Stimulated activated CD4-positive, alpha-beta T cell treated with anti-CD3 and anti-CD28 coated beads, Interleukin-4, amount 100 ng/mL, for 48 hours (primary cell): ENCODE data around the gene NPC1.
"Not testable (repeated sequence)": the region's sequence is repeated elsewhere in the genome, so short reads cannot be mapped to it uniquely, and the experiment has no call there.

Experiments
- DNase-seq, 2 donors: peaks; one replicate each; pipeline ENCODE4 v3.0.0-alpha.2; 2020; ENCODE audit warnings: low read depth in 2 of 2

Gene NPC1

DNA sequence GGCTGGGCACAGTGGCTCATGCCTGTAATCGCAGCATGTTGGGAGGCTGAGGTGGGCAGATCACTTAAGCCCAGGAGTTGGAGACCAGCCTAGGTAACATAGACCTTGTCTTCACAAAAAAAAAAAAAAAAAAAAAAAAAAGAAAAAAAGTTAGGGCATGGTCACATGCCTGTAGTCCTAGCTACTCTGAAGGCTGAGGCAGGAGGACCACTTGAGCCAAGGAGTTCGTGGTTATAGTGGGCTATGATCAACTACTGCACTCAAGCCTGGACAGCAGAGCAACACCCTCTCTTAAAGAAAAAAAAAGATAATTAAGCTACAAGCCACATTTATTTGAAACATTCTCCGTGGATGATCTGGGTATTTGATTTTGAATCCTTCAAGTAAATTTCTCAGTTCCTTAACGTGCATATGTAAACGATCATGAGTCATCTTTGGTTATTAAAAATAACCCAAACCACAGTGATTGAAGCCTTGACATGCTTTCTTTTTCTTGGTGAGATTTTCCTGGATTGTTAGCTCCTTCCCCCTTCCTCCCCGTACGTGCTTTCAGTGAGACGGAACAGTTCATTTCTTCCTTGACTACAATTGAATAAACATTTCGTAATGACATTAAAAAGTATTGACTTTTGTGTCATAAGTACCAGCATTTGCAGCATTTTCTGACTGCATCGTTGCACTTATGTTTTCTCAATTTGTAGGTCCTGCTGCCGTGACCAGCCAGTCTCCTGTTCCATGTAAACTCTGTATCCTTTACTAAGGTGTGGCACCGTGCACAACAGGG, 62.7 kb downstream of the NPC1 start:
- DNase-seq = no peak

DNA sequence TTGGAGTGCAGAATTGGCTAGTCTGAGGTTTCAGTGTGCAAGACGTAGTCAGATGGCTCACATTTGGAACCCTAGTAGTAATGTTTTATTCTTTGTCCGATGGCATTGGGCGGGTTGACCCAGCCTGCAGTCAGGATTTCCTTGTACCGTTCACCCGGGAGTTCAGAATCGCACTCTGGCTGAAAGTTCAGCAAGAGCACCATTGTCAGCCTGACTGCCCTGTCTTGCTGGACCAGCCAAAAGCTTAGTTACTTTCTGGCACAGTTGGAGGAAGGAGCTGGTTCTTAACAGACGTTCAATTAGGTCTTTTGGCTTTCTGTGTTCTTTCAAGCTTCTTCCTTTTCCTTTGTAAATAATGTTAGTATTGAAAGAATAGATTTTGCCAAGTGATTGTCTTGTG, 64.4 kb downstream of the NPC1 start:
- no peak for DNase-seq

DNA sequence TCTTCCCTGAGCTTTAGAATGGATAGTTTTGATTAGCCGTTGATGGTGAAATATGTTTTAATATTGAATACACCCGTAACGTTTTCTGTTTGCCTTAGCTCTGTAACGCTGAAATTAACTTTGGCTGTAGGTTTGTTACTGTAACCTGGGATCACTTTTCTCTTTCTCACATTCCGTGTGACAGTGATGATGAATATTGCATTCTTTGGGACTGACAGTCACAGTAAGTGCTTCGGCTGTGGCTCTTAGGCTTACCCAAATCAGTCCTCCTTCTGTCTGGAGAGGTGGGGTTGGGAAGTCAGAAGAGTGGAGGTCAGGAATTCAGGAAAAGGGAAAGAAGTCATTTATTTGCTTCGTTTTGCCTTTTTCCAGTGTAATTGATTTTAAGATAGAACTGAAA, 65.0 kb downstream of the NPC1 start:
- no peak for DNase-seq

DNA sequence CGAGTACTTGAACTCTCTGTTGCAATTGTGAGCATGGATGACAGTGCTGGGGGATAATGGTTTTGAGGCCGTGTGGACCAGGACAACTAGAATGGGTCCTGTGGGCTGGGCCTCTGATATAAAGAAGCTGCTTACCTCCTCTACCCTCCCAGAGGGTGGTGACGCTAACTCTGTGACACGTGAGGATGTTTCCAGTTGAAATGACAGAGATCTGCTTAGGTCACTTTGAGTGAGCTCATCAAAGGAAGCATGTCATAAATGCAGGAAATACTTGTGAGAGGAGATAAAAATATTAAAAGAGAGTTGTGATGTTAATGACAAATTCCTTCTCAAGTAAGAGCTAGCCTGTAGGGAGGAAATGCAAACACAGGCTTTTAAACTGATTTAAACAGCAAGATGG, 66.6 kb downstream of the NPC1 start:
- DNase-seq = no peak

DNA sequence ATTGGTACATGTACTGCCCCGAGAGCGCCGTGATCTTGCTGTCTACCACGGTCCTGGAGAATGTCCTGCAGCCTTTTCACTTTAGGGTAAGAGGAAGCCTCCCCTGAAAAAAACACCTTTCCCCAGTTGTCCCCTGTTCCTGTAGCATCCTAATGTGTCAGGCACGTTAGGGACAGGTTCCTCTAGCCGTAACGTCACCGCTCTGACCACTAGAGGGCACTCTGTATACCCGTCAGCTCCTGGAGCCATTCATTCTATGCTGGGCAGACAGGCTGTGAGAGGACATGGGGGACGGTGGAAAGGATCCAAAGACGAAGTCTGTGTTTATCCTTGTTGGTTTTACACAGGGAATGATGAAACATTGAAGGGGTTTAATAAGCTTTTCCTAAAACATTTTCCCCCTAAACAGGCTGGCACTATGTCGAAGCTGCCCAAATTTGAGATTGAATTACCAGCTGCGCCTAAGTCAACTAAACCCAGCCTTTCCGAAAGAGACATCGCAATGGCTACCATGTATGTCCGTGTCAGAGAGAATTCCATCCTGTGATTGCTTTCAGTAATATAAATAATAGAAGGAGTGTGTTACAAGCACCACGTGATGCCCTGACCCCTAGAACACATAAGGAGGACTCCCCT, 70.3 kb downstream of the NPC1 start:
- DNase-seq = peak; percentile 63 to 67

DNA sequence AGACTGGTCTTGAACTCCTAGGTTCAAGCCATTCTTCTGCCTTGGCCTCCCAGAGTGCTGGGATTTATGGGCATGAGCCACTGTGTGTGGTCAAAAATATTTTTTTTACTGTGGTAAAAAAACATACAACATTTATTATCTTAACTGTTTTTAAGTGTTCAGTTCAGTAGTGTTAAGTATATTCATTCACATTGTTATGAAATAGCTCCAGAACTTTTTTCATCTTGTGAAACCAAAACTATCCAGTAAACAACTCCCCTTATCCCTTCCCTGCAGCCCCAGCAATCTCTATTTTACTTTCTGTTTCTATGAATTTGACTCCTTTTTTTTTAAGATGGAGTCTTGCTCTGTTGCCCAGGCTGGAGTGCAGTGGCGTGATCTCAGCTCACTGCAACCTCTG, 73.7 kb downstream of the NPC1 start:
- DNase-seq = no peak

DNA sequence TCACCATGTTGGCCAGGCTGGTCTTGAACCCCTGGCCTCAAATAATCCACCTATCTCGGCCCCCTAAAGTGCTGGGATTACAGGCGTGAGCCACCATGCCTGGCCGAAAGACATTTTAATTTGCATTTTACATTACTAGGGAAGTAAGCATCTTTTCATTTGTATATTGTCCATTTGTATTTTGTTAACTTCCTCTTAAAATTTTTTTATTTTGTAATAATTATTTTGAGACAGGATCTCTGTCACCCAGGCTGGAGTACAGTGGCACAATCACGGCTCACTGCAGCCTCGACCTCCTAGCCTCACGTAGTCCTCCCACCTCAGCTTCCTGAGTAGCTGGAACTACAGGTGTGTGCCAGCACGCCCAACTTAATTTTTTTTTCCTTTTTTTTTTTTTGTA, 74.1 kb downstream of the NPC1 start:
- not testable (repeated sequence) for DNase-seq

DNA sequence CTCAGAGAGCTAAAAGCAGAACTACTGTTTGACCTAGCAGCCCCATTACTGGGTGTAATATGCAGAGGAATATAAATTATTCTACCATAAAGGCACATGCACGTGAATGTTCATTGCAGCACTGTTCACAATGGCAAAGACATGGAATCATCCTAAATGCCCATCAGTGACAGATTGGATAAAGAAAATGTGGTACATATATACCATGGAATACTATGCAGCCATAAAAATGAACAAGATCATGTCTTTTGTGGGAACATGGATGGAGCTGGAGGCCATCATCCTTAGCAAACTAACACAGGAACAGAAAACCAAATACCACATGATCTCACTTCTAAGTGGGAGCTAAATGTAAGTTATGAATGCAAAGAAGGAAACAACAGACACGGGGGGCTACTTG, 75.4 kb downstream of the NPC1 start:
- DNase-seq = not testable (repeated sequence)

DNA sequence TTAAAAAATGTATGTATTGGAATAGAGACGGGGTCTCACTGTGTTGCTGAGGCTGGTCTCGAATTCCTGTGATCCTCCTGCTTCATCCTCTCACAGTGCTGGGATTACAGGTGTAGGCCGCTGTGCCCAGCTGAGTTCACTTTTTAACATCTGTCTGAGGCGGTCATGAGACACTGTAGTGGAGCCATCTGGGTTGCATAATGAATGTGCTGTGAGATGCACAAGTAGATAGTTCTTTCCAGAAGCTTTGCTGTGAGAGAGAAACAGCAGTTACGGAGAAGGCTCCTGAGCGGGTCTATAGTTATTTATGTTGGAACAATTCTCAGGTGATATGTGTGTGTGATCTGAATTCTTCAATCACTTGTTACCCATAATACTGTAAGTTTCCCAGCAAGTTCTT, 79.9 kb downstream of the NPC1 start:
- no peak for DNase-seq

DNA sequence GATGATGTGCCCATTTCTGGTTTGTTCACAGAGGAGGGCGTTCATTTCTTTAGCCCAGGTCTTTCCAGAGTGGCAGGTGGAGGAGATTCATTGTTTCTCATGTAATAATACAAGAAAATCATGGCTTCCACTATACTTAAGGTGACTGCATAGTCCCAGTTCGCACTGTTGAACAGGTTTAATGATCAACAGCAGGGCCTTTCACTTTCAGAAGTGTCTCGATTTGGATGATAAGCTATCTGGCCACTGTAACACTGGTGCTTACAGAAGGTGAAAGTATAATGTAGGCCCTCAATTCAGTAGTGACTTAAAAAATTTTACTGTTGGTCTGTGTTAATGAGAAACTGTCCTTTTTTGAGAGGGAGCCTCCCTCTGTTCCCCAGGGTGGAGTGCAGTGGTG, 81.6 kb downstream of the NPC1 start:
- no peak for DNase-seq

DNA sequence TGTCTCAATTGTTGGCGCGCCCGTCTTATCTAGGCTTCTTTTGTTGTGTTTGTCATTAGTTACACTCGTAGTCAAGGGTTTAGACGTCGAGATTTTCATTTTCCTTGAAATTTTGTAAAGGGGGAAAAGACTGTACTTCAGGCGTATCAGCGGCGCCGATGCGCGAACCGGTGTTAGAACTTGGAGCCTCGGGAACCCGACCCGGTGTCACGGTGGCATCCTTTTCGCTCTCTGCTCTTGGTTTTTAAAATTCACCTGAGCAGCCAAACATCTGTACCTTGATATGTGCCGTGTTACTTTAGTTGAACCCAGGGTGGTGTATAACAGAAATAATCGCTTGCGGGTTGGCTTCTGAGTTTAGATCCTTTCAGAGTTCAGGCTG, 82.4 kb downstream of the NPC1 start:
- DNase-seq = no peak

DNA sequence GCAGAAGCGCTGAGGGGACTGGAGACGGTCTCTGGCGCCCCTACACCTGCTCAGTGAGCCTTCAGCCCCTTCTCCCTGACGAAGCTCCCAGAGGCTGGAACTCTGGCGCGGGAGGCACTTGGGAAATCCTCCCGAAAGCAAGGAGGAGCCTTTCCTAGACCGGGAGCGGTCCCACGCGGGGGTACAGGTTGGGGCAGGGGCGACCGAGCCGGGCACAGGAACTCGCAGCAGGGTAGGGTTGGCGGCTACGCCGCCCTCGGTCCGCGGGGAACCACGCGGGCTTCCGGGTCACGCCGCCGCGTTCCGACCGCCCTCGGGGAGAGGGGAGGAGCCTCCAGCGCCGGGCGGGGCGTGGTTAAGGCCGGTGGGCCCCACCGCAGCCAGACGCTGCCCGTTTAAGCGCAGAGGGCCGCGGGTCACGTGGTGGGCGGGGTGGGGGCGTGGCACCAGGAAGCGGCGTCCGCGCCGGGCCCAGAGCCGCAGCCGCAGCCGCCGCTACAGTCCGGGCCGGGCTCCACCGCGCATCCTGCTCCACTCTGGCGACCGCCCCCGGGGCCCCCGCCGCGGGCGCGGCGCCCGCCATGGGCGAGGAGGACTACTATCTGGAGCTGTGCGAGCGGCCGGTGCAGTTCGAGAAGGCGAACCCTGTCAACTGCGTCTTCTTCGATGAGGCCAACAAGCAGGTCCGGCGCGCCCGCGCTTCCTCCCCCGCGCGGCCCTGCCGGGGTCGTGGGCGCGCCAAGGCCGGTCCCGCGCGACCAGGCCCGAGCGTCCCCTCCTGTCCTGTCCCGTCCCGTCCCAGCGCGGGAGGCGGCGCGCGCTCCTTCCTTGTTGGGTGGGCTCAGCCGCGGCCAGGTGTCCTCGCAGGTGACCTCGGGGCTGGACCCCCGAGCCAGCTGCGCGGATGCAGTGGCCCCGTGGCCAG, 83.0 kb downstream of the NPC1 start, which contains the start of gene RMC1:
Gene RMC1 (plus strand): TSS at position 474 of the 925 bp plus-strand sequence. CDS start 108 bp downstream, at position 582.
- peak; percentile 98 to 99 for DNase-seq

DNA sequence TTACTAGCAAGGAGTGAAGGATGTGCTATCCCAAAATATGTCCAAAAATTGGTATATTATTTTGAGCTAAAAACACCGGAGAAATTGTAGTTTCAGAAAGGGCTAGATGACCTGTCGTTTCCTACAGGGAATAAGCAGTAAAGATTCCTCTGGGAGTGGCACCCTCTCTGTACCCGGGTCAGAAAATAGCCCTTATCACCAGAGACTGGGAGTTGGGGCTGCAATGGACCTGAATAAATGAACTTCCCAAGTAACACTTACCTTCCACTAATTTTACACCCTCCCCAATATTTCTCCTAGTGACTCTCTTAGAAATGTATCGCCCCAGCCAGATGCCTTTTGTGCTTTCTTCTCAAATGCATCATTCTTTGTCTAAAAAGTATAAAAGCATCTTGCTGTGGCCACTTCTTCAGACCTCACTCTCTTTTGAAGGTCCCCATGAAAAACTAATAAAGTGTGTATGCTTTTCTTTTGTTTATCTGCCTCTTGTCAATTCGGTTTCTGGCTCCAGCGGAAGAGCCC, 83.7 kb downstream of the NPC1 start:
- no peak for DNase-seq

DNA sequence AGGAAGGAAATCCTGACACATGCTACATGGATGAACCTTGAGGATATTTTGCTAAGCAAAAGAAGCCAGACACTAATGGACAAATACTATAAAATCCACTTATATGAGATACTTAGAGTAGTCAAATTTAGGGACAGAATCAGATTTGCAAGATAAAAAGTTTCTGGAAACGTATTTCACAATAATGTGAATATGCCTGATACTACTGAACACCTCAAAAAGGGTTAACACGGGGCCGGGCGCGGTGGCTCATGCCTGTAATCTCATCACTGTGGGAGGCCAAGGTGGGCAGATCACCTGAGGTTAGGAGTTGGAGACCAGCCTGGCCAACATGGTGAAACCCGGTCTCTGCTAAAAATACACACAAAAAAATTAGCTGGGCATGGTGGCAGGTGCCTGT, 84.7 kb downstream of the NPC1 start:
- no peak for DNase-seq

DNA sequence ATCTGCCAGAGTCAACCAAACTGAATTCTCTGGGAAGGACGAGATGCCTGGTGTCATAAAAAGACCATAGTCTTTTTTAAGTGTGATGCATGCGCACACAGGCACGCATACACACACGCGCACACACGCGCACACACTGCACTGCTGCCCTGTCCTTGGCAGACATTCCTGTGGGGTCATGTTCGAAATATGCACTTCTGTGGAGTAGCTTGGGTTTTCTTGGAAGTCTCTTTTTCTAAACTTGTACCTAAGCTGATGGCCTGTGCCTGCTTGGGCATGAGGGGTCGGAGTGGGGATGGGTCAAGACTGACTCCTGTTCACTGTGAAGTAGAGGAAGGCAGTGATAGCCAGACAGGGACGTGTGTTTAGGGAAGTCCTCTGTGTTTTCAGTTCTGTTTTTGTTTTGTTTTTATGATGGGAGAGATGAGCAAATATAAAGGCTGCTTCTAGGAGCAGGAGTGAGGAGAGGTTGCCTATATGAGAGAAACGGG, 87.0 kb downstream of the NPC1 start:
- no peak for DNase-seq

DNA sequence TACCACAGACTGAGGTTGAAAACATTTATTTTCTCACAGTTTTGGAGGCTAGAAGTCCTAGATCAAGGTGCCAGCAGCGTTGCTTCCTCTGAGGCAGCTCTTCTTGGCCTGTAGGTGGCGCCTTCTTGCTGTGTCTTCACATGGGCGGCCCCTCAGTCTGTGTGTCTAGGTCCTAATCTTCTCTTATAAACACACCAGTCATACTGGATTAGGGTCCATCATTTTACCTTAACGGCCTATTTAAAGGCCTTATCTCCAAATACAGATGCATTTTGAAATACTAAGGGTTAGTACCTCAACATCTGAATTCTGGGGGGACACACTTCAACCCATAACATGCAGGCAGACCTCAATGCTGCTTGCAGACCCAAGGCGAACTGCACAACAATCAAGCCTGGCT, 87.4 kb downstream of the NPC1 start:
- peak; percentile 51 to 61 for DNase-seq

DNA sequence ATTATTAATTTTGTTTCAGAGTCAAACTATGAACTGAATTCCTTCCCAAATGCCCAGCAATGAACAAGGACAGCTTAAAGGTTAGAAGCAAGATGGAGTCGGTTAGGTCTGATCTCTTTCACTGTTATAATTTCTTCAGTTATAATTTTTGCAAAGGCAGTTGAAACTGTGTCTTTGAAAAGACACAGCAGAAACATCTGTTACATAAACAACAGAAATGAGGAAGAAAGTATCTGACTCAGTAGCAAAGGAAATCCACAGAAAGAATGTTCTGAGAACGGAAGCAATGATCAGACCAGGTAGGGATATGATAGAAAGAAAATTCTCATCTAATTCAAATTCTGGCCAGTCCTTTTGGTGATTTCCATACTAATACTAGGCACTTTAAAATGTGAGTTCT, 88.2 kb downstream of the NPC1 start:
- DNase-seq = no peak

DNA sequence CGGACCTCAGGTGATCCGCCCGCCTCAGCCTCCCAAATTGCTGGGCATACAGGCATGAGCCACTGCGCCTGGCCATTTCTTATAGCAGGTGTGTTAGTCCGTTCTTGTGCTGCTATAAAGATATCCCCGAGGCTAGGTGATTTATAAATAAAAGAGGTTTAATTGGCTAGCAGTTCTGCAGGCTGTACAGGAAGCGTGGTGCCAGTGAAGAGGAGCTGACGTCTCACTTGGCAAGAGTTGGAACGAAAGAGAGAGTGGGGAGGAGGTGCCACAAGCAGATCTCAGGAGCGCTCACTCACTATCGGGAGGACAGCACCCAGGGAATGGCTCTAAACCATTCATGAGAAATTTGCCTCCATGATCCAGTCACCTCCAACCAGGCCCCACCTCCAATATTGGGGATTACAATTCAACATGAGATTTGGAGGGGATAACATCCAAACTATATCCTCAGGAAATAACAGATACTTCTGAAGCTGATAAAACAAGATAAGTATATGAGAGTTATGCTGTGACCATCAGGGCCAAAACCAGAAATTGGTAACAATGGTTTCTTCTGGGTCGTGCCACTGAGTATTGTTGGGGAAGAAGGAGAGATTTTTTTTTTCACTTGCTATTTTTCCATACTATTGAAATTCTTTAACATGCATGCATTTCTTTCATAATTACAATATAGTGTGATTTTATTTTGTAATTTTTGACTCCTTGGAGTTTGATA, 90.4 kb downstream of the NPC1 start:
- no peak for DNase-seq

DNA sequence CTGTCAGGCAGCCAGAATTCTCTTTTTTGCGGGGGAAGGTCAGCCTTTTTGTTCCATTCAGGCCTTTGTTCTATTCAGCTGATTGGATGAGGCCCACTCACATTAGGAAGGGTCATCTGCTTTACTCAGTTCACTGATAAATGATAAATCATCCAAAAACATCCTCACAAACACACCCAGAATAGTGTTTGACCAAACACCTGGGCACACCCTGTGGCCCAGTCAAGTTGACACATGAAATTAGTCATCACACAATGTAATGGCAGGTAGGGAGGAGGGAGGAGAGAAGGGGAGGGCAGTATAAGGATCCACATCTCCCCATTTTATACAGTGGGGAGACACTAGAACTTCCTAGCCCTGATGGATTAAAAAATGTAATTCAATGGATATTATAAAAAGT, 91.3 kb downstream of the NPC1 start:
- DNase-seq = no peak

DNA sequence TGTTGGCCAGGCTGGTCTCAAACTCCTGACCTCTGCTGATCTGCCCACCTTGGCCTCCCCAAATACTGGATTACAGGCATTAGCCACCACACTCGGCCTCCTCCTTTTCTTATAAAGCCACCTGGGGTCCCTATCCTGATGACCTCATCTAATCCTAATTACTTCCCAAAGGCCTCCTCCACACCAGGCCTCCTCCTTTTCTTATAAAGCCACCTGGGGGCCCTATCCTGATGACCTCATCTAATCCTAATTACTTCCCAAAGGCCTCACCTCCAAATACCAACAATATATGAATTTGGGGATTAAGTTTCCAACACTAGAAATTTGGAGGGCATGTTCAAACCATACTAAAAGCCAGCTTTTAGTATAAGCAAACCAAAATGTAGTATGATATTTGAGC, 92.7 kb downstream of the NPC1 start:
- DNase-seq = no peak

DNA sequence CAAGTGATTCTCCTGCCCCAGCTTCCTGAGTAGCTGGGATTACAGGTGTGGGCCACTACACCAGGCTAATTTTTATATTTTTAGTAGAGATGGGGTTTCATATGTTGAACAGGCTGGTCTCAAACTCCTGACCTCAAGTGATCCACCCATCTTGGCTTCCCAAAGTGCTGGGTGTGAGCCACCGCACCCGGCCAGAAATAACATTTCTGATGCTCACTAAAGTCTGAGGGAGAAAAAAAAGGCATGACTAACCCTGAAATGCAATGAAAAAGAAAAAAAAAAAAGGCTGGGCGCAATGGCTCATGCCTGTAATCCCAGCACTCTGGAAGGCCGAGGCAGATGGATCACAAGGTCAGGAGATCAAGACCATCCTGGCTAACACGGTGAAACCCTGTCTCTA, 96.7 kb downstream of the NPC1 start:
- not testable (repeated sequence) for DNase-seq
